IMR-90 (cell line): Measurements from ENCODE around the gene CAMK4.

Source experiments
- MAZ ChIP-seq: IDR thresholded peaks from 2 replicates; pipeline ENCODE4 v1.6.1; 2012; ENCODE audit warnings: low read depth, mild to moderate bottlenecking, low read length, improper control_type of control experiment, moderate library complexity, borderline replicate concordance
- POLR2A ChIP-seq: IDR thresholded peaks from 2 replicates; pipeline ENCODE4 v1.6.1; 2012; ENCODE audit warnings: mild to moderate bottlenecking, low read depth, low read length
- RAD21 ChIP-seq: IDR thresholded peaks from 2 replicates; pipeline ENCODE4 v1.6.1; 2012; ENCODE audit warnings: low read length, improper control_type of control experiment
- RCOR1 ChIP-seq: IDR thresholded peaks from 2 replicates; pipeline ENCODE4 v1.6.1; 2012; ENCODE audit warnings: mild to moderate bottlenecking, low read length, improper control_type of control experiment; ENCODE audit not compliant: insufficient replicate concordance
- RFX5 ChIP-seq: IDR thresholded peaks from 2 replicates; pipeline ENCODE4 v1.8.0; 2012; ENCODE audit warnings: low read depth, mild to moderate bottlenecking, low read length, moderate library complexity
- SMC3 ChIP-seq: fragments of 150-350 bp; IDR thresholded peaks from 2 replicates; pipeline ENCODE4 v1.6.1; 2016; ENCODE audit warnings: low read depth, mild to moderate bottlenecking, antibody characterized with exemption, low read length, moderate library complexity
- TF ChIP-seq, protein P1 (sequence below): conservative IDR thresholded peaks from 2 replicates; pipeline ENCODE4 v1.5.1; 2012; ENCODE audit warnings: mild to moderate bottlenecking, low read depth, low read length, improper control_type of control experiment
- TF ChIP-seq, protein P2 (sequence below): fragments of 150-350 bp; IDR thresholded peaks from 2 replicates; pipeline ENCODE4 v1.6.1; 2017; ENCODE audit warnings: mild to moderate bottlenecking, antibody characterized with exemption, low read length, low read depth

- TF ChIP-seq, protein P1, sequence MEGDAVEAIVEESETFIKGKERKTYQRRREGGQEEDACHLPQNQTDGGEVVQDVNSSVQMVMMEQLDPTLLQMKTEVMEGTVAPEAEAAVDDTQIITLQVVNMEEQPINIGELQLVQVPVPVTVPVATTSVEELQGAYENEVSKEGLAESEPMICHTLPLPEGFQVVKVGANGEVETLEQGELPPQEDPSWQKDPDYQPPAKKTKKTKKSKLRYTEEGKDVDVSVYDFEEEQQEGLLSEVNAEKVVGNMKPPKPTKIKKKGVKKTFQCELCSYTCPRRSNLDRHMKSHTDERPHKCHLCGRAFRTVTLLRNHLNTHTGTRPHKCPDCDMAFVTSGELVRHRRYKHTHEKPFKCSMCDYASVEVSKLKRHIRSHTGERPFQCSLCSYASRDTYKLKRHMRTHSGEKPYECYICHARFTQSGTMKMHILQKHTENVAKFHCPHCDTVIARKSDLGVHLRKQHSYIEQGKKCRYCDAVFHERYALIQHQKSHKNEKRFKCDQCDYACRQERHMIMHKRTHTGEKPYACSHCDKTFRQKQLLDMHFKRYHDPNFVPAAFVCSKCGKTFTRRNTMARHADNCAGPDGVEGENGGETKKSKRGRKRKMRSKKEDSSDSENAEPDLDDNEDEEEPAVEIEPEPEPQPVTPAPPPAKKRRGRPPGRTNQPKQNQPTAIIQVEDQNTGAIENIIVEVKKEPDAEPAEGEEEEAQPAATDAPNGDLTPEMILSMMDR: no peak
- TF ChIP-seq POLR2A (no peak), RAD21 (no peak), RFX5 (no peak), SMC3 (no peak), MAZ (no peak), RCOR1 (no peak)
- TF ChIP-seq, protein P2, sequence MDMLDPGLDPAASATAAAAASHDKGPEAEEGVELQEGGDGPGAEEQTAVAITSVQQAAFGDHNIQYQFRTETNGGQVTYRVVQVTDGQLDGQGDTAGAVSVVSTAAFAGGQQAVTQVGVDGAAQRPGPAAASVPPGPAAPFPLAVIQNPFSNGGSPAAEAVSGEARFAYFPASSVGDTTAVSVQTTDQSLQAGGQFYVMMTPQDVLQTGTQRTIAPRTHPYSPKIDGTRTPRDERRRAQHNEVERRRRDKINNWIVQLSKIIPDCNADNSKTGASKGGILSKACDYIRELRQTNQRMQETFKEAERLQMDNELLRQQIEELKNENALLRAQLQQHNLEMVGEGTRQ: no peak
These were observed 287.1 kb downstream of the CAMK4 start for GRCh38 chr5:111511174-111511830.
